SK-N-MC (cell line): Measurements from ENCODE around the gene STKLD1.

ENCODE experiments used
- EZH2 ChIP-seq: fragments of 200-600 bp; sonication (generic); IDR thresholded peaks from one replicate; pipeline ENCODE4 v1.6.1; 2017; ENCODE audit warnings: antibody characterized with exemption
- FOXP2 ChIP-seq: optimal IDR thresholded peaks from 2 replicates; pipeline ENCODE3; 2011; ENCODE audit warnings: mild to moderate bottlenecking, moderate library complexity; ENCODE audit not compliant: insufficient read depth; ENCODE audit errors: extremely low read length, control extremely low read depth

DNA sequence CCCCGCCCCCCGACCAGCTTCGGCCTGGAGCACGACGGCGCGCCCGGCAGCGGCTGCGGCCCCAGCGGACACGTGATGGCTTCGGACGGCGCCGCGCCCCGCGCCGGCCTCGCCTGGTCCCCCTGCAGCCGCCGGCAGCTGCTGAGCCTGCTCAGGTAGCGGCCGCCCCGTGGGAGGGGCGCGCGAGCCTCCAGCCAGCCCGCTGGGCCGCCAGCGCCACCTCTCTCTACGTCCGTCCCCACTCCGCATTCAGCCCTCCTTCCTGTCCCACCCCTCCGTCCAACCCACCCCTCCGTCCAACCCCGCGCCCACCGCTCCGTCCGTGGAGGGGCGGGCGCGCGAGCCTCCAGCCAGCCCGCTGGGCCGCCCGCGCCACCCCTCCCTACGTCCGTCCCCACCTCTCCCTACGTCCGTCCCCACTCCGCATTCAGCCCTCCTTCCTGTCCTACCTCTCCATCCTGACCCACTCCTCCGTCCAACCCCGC is 52.5 kb downstream of the STKLD1 start:
- TF ChIP-seq FOXP2 (no peak), EZH2 (no peak)
